ENCODE data around the gene ATP13A3.

DNA sequence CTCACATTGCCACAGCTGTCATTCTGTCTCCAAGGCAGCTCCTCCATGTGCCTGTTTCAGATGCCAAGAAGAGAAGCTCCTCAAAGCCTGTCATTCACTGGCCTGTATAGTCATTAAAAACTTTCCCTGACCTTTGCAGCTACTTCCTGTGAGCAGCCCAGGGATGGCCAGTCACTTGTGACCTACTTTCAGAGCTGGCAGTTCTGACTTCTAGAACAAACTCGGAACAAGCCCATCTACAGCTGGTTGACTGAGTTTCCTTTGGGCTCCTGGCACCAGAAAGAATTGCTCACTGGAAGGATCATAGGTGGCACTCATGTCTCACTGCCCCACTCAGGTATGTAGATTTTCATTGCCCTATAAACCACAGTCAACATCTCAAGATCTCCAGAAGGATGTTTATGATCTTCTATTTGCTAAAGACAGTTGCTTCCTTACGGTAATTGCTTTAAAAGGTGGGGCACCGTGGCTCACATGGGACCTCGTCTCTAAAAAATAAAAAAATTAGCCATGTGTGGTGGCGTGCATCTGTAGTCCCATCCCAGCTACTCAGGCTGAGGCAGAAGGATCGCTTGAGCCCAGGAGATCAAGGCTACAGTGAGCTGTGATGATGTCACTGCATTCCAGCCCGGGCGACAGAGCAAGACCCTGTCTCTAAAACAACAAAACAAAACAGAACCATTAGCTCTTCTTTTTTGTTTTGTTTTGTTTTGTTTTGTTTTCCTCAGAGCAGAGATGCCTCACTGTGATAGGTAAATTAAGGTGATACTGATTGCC, 11.2 kb upstream of the ATP13A3 start:
- TF ChIP-seq GATA2 (IDR thresholded peaks at IDR 0.05; ENCODE audit: low read depth, low read length) (no peak), GATA3 (IDR thresholded peaks at IDR 0.05; ENCODE audit: low read depth, low read length) (no peak)

Measured in SH-SY5Y (cell line).